GM08714 (cell line): Measurements from ENCODE around the gene ADAMTS17.
"Not testable (repeated sequence)": the region's sequence is repeated elsewhere in the genome, so short reads cannot be mapped to it uniquely, and the experiment has no call there.

Experiments used
- H3K4me3 ChIP-seq: fragments of 200-500 bp; sonication (Bioruptor generic); 2 replicates; pipeline ENCODE4 v1.5.1; 2014; ENCODE audit warnings: mild to moderate bottlenecking, low read length, inconsistent platforms
- ZNF274 ChIP-seq: IDR thresholded peaks from 2 replicates; pipeline ENCODE4 v1.6.1; 2012; ENCODE audit warnings: mild to moderate bottlenecking, low read depth, low read length

The ADAMTS17 gene

DNA sequence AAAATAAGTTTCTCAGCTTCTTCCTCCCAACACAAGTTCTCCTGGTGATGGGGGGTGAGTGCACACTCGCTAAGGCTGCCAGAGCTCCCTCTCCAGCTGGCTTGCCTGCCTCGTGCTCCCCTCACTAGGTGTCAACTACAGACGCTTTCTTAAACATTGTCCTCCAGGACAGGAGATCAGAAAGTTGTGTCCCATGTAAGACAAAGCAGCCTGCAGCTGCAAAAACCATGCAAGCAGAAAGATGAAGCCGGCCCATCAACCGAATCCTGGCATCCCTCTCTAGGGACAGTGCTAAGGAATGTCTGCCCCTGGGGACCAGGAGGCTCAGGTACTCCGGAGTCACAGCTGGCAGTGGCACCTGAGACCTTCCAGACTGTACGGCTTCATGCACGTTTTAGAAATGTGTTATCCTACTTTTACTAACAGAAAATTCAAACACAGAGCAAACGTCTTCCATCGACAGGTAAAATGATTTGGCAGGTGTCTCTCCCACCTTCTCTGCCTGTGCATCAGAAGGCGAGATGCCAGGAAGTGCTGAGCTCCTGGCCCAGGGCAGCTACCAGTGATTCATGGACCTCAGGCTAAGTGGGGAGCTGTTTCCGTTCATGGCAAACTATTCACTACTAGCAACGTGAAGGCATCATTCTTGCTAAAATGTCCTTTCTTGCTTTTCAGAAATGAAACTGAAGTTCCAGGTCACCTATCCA, 246.1 kb downstream of the ADAMTS17 start:
- no peak overlapping the region for H3K4me3 ChIP-seq
- no peak for TF ChIP-seq ZNF274

DNA sequence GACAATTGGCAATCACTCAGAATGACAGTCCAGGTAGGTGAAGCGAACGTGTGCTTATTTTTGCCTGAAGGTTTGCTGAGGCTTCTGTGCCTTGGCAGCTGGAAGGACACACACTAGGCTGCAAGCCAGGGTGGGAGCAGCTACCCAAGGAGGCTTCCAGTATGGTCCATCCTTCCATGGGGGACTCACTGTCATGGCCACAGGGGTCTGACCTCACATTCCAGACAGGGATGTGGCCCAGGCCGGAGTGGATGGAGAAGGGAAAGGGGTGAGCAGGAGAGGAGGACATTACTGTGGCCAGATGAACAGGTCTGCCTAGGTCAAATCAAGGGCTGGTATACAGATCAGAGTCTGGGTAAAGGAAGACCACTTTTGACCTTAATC, 247.7 kb downstream of the ADAMTS17 start:
- no peak overlapping the region for H3K4me3 ChIP-seq
- TF ChIP-seq ZNF274, result no peak

DNA sequence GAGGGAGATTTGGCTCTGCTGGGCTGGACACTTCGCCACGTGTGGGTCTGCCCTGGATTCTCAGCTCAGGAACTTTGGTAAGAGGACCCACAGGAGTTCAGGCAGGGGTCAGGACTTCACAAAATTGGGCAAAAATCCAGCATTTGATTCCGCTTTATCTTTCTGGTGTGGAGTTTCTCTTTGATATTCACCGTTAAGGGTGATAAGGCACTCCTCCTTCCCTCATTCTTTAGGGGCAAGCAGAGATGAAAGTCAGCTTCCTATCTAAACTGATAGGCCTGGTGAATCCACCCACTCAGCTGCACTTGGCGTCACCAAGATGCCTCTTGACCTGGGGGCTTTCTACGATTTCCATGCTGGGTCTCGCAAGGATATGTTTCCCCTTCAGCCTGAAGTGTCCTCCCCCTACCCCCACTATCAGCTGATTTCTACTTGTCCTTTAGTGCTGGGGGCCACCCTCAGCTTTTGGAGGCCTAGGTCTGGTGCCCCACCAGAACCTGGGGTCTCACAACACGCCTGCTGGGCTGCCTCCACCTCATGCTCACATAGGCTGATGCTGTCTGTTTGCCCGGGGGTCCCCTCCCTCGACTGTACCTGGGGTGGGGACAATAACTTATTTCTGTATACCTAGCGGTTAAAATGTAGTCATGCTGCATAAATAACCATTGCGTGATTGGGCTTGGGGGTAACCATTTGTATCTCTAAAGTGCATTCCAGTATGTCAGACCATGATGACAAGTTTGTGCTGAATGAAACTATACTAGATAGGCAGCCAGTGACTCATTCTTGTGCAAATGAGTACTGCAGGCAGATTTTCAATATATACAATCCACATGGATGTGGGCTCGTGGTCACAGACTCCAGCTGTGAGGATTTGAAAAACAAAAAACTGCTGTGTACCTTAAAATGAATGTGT, 248.3 kb downstream of the ADAMTS17 start:
- H3K4me3 ChIP-seq, result no peak overlapping the region
- TF ChIP-seq ZNF274, result no peak

DNA sequence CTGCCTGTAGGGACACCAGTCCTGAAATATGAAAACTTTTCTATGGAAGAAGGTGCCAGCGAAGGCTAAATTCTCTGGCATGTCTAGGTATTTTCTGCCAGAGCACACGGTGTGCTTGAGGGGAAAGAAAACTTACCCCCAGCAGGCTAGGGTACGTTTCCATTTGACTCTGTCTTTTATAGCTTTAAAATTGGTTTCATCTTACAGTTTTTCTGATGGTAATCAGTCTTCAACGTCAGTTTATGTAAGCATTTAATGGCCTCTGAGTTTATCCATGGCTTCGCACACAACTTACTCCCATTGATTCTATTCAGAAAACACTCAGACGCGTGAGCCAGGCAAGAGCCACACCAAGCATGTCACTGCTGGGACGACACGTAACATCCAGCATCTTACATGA, 249.7 kb downstream of the ADAMTS17 start:
- H3K4me3 ChIP-seq, result no peak overlapping the region
- TF ChIP-seq ZNF274, result no peak

DNA sequence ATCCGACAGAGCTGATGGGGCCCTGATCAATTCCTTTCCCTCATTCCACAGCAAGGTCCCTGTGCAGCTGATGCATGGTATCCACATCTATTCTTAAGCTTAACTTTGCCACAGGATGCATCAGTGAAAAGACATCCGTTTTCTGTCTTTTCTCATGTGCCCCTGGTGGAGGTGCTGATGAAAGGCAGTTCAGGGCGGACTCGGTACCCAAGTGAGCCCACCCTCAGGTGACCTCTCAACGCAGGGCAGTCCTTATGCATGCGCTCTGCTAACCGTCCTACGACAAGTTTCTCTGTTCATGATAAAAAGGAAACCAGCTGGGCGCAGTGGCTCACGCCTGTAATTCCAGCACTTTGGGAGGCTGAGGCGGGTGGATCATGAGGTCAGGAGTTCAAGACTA, 251.4 kb downstream of the ADAMTS17 start:
- H3K4me3 ChIP-seq, result no peak overlapping the region
- no peak for TF ChIP-seq ZNF274

DNA sequence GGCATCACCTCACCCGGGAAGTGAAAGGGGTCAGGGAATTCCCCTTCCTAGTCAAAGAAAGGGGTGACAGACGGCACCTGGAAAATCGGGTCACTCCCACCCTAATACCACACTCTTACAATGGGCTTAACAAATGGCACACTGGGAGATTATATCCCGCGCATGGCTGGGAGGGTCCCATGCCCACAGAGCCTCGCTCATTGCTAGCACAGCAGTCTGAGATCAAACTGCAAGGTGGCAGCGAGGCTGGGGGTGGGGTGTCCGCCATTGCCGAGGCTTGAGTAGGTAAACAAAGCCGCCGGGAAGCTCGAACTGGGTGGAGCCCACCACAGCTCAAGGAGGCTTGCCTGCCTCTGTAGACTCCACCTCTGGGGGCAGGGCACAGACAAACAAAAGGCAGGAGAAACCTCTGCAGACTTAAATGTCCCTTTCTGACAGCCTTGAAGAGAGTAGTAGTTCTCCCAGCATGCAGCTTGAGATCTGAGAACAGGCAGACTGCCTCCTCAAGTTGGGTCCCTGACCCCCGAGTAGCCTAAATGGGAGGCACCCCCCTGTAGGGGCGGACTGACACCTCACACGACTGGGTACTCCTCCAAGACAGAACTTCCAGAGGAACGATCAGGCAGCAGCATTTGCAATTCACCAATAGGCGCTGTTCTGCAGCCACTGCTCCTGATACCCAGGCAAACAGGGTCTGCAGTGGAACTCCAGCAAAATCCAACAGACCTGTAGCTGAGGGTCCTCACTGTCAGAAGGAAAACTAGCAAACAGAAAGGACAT, 257.5 kb downstream of the ADAMTS17 start:
- not testable (repeated sequence) for H3K4me3 ChIP-seq

DNA sequence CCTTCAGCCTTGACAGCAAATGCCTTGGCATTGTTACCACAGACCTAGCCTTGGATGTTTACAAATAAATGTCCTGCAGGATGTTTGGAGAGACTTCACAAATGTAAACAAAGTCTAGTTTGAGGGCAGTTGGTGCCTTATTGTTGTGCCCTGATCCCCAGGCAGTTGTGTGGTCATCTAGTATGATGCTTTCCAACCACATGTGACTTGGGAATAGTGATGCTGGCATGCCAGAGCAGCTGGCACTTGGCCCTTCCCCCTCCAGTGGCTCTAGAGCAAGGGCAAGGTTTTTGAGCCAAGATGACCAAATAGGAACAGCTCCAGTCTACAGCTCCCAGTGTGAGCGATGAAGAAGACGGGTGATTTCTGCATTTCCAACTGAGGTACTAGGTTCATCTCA, 258.2 kb downstream of the ADAMTS17 start:
- H3K4me3 ChIP-seq, result no peak overlapping the region
- no peak for TF ChIP-seq ZNF274

DNA sequence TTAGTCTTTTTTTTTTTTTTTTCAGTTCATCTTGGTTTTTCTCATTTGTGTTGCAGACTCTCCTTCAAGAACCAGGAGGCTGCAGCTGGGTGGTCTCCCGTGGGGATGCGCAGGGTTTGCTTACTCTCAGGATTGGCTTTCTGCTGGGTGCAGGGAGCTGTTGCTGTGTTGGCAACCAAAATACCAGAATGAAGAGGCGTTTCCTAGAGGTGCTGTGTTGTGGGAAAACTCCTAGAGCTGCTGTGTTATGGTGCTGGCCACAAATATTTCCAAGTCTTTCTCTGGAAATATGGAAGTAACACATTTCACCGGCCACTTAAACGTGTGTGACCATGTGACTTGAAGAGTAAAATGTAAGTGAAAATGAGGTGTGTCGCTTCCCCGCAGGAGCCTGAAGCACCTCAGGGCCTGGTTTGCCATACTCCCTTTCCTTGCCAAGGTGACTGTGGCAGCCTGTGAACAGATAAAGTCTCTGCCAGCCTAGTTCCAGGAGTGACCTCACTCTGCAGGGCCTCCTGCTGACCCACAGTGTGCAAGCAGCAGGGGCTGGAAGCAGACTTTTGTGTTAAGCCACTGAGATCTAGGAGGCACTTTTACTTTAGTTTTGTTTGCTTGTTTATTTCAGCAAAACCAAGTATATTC, 258.9 kb downstream of the ADAMTS17 start:
- no peak overlapping the region for H3K4me3 ChIP-seq
- no peak for TF ChIP-seq ZNF274

DNA sequence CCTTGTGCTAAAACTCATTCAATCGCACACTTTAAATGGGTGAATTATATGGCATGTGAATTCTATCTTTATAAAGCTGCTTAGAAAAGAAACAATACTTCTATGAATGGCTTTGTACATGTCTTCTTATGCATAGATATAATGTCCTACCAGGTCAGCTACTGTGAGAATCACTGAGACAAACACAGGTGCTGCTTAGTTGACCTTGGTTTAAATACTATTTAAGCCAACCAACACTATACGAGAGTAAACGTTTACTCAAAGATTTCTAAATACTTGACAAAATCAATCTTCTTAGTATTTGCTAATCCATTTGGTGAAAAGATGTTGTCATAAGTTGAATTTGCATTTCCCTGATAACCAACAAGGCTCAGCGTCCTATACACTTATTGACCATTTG, 260.3 kb downstream of the ADAMTS17 start:
- TF ChIP-seq ZNF274, result no peak
- no peak overlapping the region for H3K4me3 ChIP-seq

DNA sequence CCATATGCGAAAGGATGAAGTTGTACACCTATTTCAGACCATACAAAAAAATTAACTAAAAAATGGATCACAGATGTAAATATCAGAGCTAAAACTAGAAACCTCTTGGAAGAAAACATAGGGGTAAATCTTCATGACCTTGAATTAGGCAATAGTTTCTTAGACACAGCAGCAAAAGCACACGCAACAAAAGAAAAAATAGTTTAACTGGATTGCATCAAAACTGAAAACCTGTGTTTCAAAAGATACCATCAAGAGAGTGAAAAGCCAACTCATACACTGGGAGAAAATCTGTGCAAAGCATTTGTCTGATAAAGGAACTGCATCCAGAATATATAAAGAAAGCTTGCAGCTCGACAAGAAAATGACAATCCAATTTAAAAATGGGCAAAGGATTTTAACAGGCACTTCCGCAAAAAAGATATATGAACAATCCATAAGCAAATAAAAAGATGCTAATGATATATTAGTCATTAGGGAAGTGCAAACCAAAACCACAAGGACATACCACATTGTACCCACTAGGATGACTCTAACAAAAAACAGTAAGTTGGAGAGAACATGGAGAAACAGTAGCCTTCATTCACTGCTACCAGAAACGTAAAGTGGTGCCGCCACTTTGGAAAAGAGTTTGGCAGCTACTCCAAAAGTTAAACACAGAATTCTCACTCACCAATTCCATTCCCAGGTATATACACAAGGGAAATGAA, 263.1 kb downstream of the ADAMTS17 start:
- no peak for TF ChIP-seq ZNF274
- H3K4me3 ChIP-seq, result no peak overlapping the region

DNA sequence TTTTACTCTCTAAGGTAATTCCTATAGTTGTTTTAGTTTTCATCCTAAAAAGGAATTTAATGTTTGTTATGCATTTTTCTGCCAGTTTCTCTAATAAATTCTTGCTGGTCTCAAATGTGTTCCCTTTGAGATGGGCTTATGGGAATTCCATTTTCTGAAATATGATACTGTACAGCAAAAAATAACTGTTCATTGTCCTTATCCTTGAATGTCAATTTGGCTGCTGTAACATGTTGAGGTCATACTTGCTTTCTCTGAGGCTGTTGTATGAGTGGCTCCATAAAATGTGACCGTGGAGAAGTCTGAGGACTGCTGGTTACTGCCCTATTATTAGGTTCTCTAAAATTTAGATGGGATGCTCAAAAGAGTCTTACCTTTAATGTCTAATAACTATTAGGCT, 266.5 kb downstream of the ADAMTS17 start:
- H3K4me3 ChIP-seq, result no peak overlapping the region
- TF ChIP-seq ZNF274, result no peak

DNA sequence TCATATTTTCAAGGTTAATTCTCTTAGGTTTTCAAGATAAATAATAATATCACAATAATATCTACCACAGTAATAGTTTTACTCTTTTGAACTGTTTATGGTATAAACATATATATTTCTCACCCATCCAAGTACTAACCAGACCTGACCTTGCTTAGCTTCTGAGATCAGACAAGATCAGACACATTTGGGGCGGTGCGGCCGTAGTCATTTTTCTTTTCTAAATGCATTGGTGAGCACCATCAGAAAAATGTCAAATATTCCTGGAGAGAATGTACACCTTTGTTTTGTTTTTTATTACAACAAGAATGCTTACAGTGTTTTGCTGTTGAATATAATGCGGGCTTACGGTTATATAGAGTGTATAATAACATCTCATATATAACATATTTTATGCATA, 267.8 kb downstream of the ADAMTS17 start:
- no peak overlapping the region for H3K4me3 ChIP-seq
- TF ChIP-seq ZNF274, result no peak

DNA sequence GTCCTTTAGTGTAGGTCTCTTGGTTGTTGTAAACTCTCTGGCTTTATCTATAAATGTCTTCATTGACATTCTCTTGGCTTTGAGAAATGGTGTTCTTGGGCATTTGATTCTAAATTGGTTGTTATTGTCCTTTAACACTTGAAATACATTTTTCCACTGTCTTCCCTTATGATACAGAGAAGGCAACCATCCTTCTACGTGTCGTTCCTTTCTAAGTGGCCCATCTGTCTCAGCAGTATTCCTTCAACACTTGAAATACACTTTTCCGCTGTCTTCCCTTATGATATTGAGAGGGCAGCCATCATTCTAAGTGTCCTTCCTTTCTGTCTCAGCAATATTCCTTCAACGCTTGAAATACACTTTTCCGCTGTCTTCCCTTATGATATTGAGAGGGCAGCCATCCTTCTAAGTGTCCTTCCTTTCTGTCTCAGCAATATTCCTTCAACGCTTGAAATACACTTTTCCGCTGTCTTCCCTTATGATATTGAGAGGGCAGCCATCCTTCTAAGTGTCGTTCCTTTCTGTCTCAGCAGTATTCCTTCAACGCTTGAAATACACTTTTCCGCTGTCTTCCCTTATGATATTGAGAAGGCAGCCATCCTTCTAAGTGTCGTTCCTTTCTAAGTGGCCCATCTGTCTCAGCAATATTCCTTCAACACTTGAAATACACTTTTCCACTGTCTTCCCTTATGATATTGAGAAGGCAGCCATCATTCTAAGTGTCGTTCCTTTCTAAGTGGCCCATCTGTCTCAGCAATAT, 275.1 kb downstream of the ADAMTS17 start:
- H3K4me3 ChIP-seq, result not testable (repeated sequence)
